Calu3 (cell line): Measurements from ENCODE around the gene HPSE2. TPM values are rescaled to one million over a fixed set of nuclear protein-coding genes. Genes with fewer than 3 reads are reported as not detected.

Experiments
- BruUV-seq: library from RNA; stranded (reverse); fragments of 400-500 nt; replicated peaks from 2 replicates; lab custom pipeline; 2021; lab: Mats Ljungman, UMichigan
- CTCF ChIA-PET: fragments of 300-600 bp; sonication (Branson Sonifier 250); formaldehyde crosslinking; loops from one replicate; lab custom pipeline; 2022; ENCODE audit warnings: antibody characterized with exemption; lab: Charles Lee
- DNase-seq: peaks from one replicate; pipeline ENCODE4 v3.0.0; 2022
- H3K27ac Mint-ChIP-seq: one replicate; pipeline ENCODE4 v1.8.0; 2022; ENCODE audit warnings: mixed read lengths; ENCODE audit not compliant: unreplicated experiment
- H3K27me3 Mint-ChIP-seq: one replicate; pipeline ENCODE4 v1.8.0; 2022; ENCODE audit warnings: mixed read lengths; ENCODE audit not compliant: unreplicated experiment
- H3K36me3 Mint-ChIP-seq: one replicate; pipeline ENCODE4 v1.8.0; 2022; ENCODE audit warnings: mild to moderate bottlenecking, moderate library complexity, mixed read lengths; ENCODE audit not compliant: insufficient read depth, unreplicated experiment
- H3K4me1 Mint-ChIP-seq: one replicate; pipeline ENCODE4 v1.8.0; 2022; ENCODE audit warnings: mild to moderate bottlenecking, low read depth, mixed read lengths; ENCODE audit not compliant: unreplicated experiment
- H3K4me3 Mint-ChIP-seq: one replicate; pipeline ENCODE4 v1.8.0; 2022; ENCODE audit warnings: mild to moderate bottlenecking, low read depth, moderate library complexity, mixed read lengths; ENCODE audit not compliant: unreplicated experiment
- H3K9me3 Mint-ChIP-seq: one replicate; pipeline ENCODE4 v1.8.0; 2022; ENCODE audit warnings: low read depth, mixed read lengths; ENCODE audit not compliant: unreplicated experiment
- CTCF ChIP-seq: fragments of 200-600 bp; IDR thresholded peaks from one replicate; pipeline ENCODE4 v1.8.0; 2022; ENCODE audit warnings: antibody characterized with exemption; ENCODE audit not compliant: unreplicated experiment
- intact Hi-C: fragments of 100-400 bp; cut with micrococcal nuclease; formaldehyde crosslinking; loops from one replicate; pipeline ENCODE4 v1.10.0; 2022; ENCODE audit not compliant: unreplicated experiment
- microRNA-seq: library from miRNA; unstranded; fragments of <30 nt; microRNA quantifications from one replicate; pipeline ENCODE4 v1.2.0, GENCODE V29; 2022
- total RNA-seq: library from RNA; stranded (reverse); gene quantifications from 2 replicates; pipeline ENCODE4 v1.2.3, GENCODE V29; 2022

Gene HPSE2
- total RNA-seq, 1 experiment from 2014 or later = not detected

GRCh38 chr10:98407744-98408241, 827.9 kb downstream of the HPSE2 start:
- DNase-seq = no peak
- no peak overlapping the region for H3K4me3 Mint-ChIP-seq
- no peaks in the 10 kb centered on the region for H3K4me1 Mint-ChIP-seq
- H3K36me3 Mint-ChIP-seq = no peaks in the 10 kb centered on the region
- H3K27ac Mint-ChIP-seq = no peak overlapping the region
- H3K9me3 Mint-ChIP-seq = no peaks in the 10 kb centered on the region
- no TSS peak for BruUV-seq
- CTCF ChIA-PET = no interaction called here
- intact Hi-C loops = no loop called here
- no peak for TF ChIP-seq CTCF
- H3K27me3 Mint-ChIP-seq = no peaks in the 10 kb centered on the region

Small RNA genes within 50 kb of the gene (microRNA-seq; reads per million reads assigned to microRNA genes)
- gene MIR4685 (2.5 reads per million), gene MIR6507 (not detected)

Other genes starting within 250 kb of the HPSE2 start
- 5.8 and 6.3 TPM in 2 replicates for gene CNNM1, start 93.5 kb upstream of the HPSE2 start, total RNA-seq
- 33.9 and 35.6 TPM in 2 replicates for gene GOT1, start 194.8 kb upstream of the HPSE2 start, total RNA-seq